ENCODE results near the gene FGGY. TPM values are rescaled to one million over a fixed set of nuclear protein-coding genes. Genes with fewer than 3 reads are reported as not detected.

FGGY gene
- total RNA-seq, 1 experiment from 2014 or later, result 6.4 TPM

- DNase-seq, result no peak
- ChIA-PET POLR2A (no interaction called here), CTCF (no interaction called here)
- H3K4me3 Mint-ChIP-seq (ENCODE audit: unreplicated experiment), result no peak overlapping the region
- no peaks in the 10 kb centered on the region for H3K9me3 ChIP-seq
- peaks cover 9% of the 10 kb centered on the region; the same call in 1 of the 2 replicates for H3K4me1 ChIP-seq
- no peak overlapping the region for H3K4me3 ChIP-seq (ENCODE audit: low read depth, low read length)
- no peaks in the 10 kb centered on the region for H3K27me3 ChIP-seq (replicated peaks; ENCODE audit: control insufficient read depth, insufficient read depth, low read length)
- no TSS peak for BruUV-seq (replicated peaks)
- H3K36me3 Mint-ChIP-seq (ENCODE audit: insufficient read depth, unreplicated experiment), result no peaks in the 10 kb centered on the region
- no peak for TF ChIP-seq CTCF (IDR thresholded peaks at IDR 0.05; ENCODE audit: insufficient read depth in 1 of 2, low read depth in 1 of 2, low read length in 1 of 2, severe bottlenecking in 1 of 2, unreplicated experiment in 1 of 2)
- no peak overlapping the region for H3K27ac Mint-ChIP-seq (ENCODE audit: unreplicated experiment)
- H3K4me1 Mint-ChIP-seq (ENCODE audit: low read depth, unreplicated experiment), result peaks cover 13% of the 10 kb centered on the region
- no peaks in the 10 kb centered on the region for H3K27me3 Mint-ChIP-seq (ENCODE audit: insufficient read depth, unreplicated experiment)
- intact Hi-C loops (cut with micrococcal nuclease; ENCODE audit: unreplicated experiment), result no loop called here
- H3K36me3 ChIP-seq (ENCODE audit: control insufficient read depth, insufficient read depth, low read length), result no peaks in the 10 kb centered on the region
- no peaks in the 10 kb centered on the region for H3K9me3 Mint-ChIP-seq (ENCODE audit: unreplicated experiment)
Measured at GRCh38 chr1:59598120-59598440, 301.2 kb downstream of the FGGY start.

GRCh38 chr1:59601041-59601441 lies 304.1 kb downstream of the FGGY start:
- ChIA-PET CTCF (no interaction called here), POLR2A (no interaction called here)
- Mint-ChIP-seq H3K36me3 (ENCODE audit: insufficient read depth, unreplicated experiment) (no peaks in the 10 kb centered on the region), H3K4me1 (ENCODE audit: low read depth, unreplicated experiment) (no peaks in the 10 kb centered on the region), H3K9me3 (ENCODE audit: unreplicated experiment) (no peaks in the 10 kb centered on the region), H3K27me3 (ENCODE audit: insufficient read depth, unreplicated experiment) (no peaks in the 10 kb centered on the region), H3K27ac (ENCODE audit: unreplicated experiment) (no peak overlapping the region), H3K4me3 (ENCODE audit: unreplicated experiment) (no peak overlapping the region)
- Histone ChIP-seq H3K36me3 (ENCODE audit: control insufficient read depth, insufficient read depth, low read length) (no peaks in the 10 kb centered on the region), H3K9me3 (no peaks in the 10 kb centered on the region), H3K4me3 (ENCODE audit: low read depth, low read length) (no peak overlapping the region), H3K27me3 (replicated peaks; ENCODE audit: control insufficient read depth, insufficient read depth, low read length) (no peaks in the 10 kb centered on the region), H3K4me1 (no peaks in the 10 kb centered on the region)
- BruUV-seq (replicated peaks), result no TSS peak
- intact Hi-C loops (cut with micrococcal nuclease; ENCODE audit: unreplicated experiment), result no loop called here
- TF ChIP-seq CTCF (IDR thresholded peaks at IDR 0.05; ENCODE audit: insufficient read depth in 1 of 2, low read depth in 1 of 2, low read length in 1 of 2, severe bottlenecking in 1 of 2, unreplicated experiment in 1 of 2), result no peak
- no peak for DNase-seq

- H3K36me3 ChIP-seq (ENCODE audit: control insufficient read depth, insufficient read depth, low read length), result no peaks in the 10 kb centered on the region
- intact Hi-C loops (cut with micrococcal nuclease; ENCODE audit: unreplicated experiment), result no loop called here
- no peaks in the 10 kb centered on the region for H3K4me1 ChIP-seq
- DNase-seq, result no peak
- no peaks in the 10 kb centered on the region for H3K36me3 Mint-ChIP-seq (ENCODE audit: insufficient read depth, unreplicated experiment)
- no peaks in the 10 kb centered on the region for H3K9me3 ChIP-seq
- H3K9me3 Mint-ChIP-seq (ENCODE audit: unreplicated experiment), result no peaks in the 10 kb centered on the region
- H3K27me3 Mint-ChIP-seq (ENCODE audit: insufficient read depth, unreplicated experiment), result no peaks in the 10 kb centered on the region
- no peak overlapping the region for H3K4me3 ChIP-seq (ENCODE audit: low read depth, low read length)
- ChIA-PET POLR2A (no interaction called here), CTCF (interaction anchor here (0.6 kb wide), 1 partner anchor 16 kb away, joined by 3 read pairs; no protein-coding TSS in a partner anchor)
- H3K4me1 Mint-ChIP-seq (ENCODE audit: low read depth, unreplicated experiment), result no peaks in the 10 kb centered on the region
- no peak for TF ChIP-seq CTCF (IDR thresholded peaks at IDR 0.05; ENCODE audit: insufficient read depth in 1 of 2, low read depth in 1 of 2, low read length in 1 of 2, severe bottlenecking in 1 of 2, unreplicated experiment in 1 of 2)
- no peaks in the 10 kb centered on the region for H3K27me3 ChIP-seq (replicated peaks; ENCODE audit: control insufficient read depth, insufficient read depth, low read length)
- no peak overlapping the region for H3K4me3 Mint-ChIP-seq (ENCODE audit: unreplicated experiment)
- no TSS peak for BruUV-seq (replicated peaks)
- H3K27ac Mint-ChIP-seq (ENCODE audit: unreplicated experiment), result no peak overlapping the region
Measured at GRCh38 chr1:59601811-59602210, 304.9 kb downstream of the FGGY start.

All from Caco-2 (cell line).